Measurements from ENCODE around the gene OR6K6. TPM values are rescaled to one million over a fixed set of nuclear protein-coding genes. Genes with fewer than 3 reads are reported as not detected.

OR6K6 gene
- total RNA-seq, 4 donors from 2014 or later: not detected

- Histone ChIP-seq H3K27ac (no peak overlapping the region), H3K9me3 (no peaks in the 10 kb centered on the region), H3K27me3 (no peaks in the 10 kb centered on the region), H3K4me3 (no peak overlapping the region), H3K36me3 (no peaks in the 10 kb centered on the region), H3K4me1 (no peaks in the 10 kb centered on the region)
- DNase-seq (ENCODE audit: low spot score in 2 of 2): no peak
- TF ChIP-seq CTCF (IDR thresholded peaks at IDR 0.05): no peak
- 77 to 92% methylated on average over 6 of the region's 6 CpGs for WGBS, 2 donors
Measured at GRCh38 chr1:158717344-158717743, 37.2 kb upstream of the OR6K6 start.

GRCh38 chr1:158719664-158720063 lies 34.9 kb upstream of the OR6K6 start:
- no peak for DNase-seq (ENCODE audit: low spot score in 2 of 2)
- WGBS, 2 donors: 55 to 58% methylated on average over 3 of the region's 3 CpGs
- no peak for TF ChIP-seq EP300 (IDR thresholded peaks at IDR 0.05)
- no peak for TF ChIP-seq CTCF (IDR thresholded peaks at IDR 0.05)
- no peak for TF ChIP-seq POLR2A (IDR thresholded peaks at IDR 0.05)
- Histone ChIP-seq H3K27ac (no peak overlapping the region), H3K9me3 (no peaks in the 10 kb centered on the region), H3K27me3 (no peaks in the 10 kb centered on the region), H3K4me3 (no peak overlapping the region), H3K36me3 (no peaks in the 10 kb centered on the region), H3K4me1 (no peaks in the 10 kb centered on the region)

- no peak within 1 kb of the TSS for H3K4me3 ChIP-seq
- no peaks in the 10 kb centered on the region for H3K4me1 ChIP-seq
Measured at GRCh38 chr1:158720620-158721019, 33.9 kb upstream of the OR6K6 start, which contains the start of gene OR6K3. TSS of gene OR6K3 (minus strand) at chr1:158720720. CDS start at chr1:158718115, 2,605 bp downstream.

GRCh38 chr1:158724442-158724841 lies 30.1 kb upstream of the OR6K6 start:
- no peaks in the 10 kb centered on the region for H3K27me3 ChIP-seq
- no peak for DNase-seq (ENCODE audit: low spot score in 2 of 2)
- H3K4me1 ChIP-seq: no peaks in the 10 kb centered on the region
- no peak overlapping the region for H3K27ac ChIP-seq
- no peak overlapping the region for H3K4me3 ChIP-seq
- TF ChIP-seq POLR2A (IDR thresholded peaks at IDR 0.05): no peak
- no peak for TF ChIP-seq EP300 (IDR thresholded peaks at IDR 0.05)
- no peak for TF ChIP-seq CTCF (IDR thresholded peaks at IDR 0.05)
- WGBS, 2 donors: 90 to 98% methylated on average over 5 of the region's 5 CpGs
- no peaks in the 10 kb centered on the region for H3K36me3 ChIP-seq
- no peaks in the 10 kb centered on the region for H3K9me3 ChIP-seq

More at GRCh38 chr1:158720620-158721019, 33.9 kb upstream of the OR6K6 start, which contains the start of gene OR6K3:
- no peak within 1 kb of the TSS for H3K27ac ChIP-seq
- H3K9me3 ChIP-seq: no peaks in the 10 kb centered on the region
- no peaks in the 10 kb centered on the region for H3K36me3 ChIP-seq
- TF ChIP-seq EP300 (IDR thresholded peaks at IDR 0.05) (no peak), POLR2A (IDR thresholded peaks at IDR 0.05) (no peak), CTCF (IDR thresholded peaks at IDR 0.05) (no peak)
- H3K27me3 ChIP-seq: no peaks in the 10 kb centered on the region
- no peak for DNase-seq (ENCODE audit: low spot score in 2 of 2)
- 74 to 82% methylated on average over 2 of the region's 2 CpGs for WGBS, 2 donors

GRCh38 chr1:158728510-158729225 lies 25.9 kb upstream of the OR6K6 start:
- Histone ChIP-seq H3K4me1 (no peaks in the 10 kb centered on the region), H3K4me3 (no peak overlapping the region), H3K27me3 (no peaks in the 10 kb centered on the region), H3K27ac (no peak overlapping the region), H3K9me3 (no peaks in the 10 kb centered on the region), H3K36me3 (no peaks in the 10 kb centered on the region)
- TF ChIP-seq POLR2A (IDR thresholded peaks at IDR 0.05) (no peak), CTCF (IDR thresholded peaks at IDR 0.05) (no peak), EP300 (IDR thresholded peaks at IDR 0.05) (no peak)
- no peak for DNase-seq (ENCODE audit: low spot score in 2 of 2)
- WGBS, 2 donors: 67 to 75% methylated on average over 3 of the region's 3 CpGs
